ENCODE measurements around the gene LRRC53. TPM values are rescaled to one million over a fixed set of nuclear protein-coding genes. Genes with fewer than 3 reads are reported as not detected.

The LRRC53 gene
- polyA plus RNA-seq, 1 donor (not counting 4 experiments of a cell fraction or from before 2014, with no cell fraction given) = not detected

DNA sequence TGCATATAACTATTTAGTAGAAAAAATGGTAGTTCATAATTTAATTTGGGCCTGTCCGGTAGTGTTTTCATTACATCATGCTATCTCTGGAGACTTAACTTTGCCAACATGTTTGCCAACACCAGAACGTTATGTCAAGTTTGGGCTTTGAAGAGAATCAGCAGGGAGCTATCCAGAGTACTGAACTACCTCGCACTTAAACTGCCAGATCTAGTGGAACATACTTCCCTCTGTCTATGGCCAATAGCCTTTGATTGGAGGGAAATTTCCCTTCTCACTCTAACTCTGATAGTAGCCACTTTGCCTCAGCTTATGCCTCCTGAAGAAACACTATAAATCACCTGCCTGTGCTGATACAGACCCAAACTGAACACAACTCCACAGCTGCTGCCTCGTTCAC, 10.0 kb downstream of the LRRC53 start:
- no peak for DNase-seq (ENCODE audit: low read depth, low spot score)

DNA sequence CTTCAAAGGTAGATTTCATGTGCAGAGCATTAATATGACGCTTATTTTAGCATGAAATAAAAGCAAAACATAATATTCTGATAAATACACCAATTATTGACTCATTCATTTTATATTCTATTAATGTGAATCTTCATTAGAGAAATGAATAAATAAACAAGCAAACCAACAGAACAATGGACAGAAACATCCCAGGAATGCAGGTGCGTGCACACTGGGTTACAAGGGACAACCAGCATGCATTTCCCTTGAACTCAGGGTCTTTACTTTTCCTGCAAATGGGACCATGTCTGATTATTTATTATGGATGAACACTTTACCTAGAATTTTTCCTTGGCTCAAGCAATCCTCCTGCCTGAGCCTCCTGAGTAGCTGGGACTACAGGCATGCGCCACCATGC, 13.5 kb downstream of the LRRC53 start:
- Histone ChIP-seq H3K4me3 (ENCODE audit: control insufficient read depth in 2 of 3, extremely low read depth in 1 of 3, insufficient read depth in 2 of 3, low read depth in 1 of 3, low read length in 3 of 3) (no peak overlapping the region), H3K9ac (ENCODE audit: control insufficient read depth, extremely low read depth, insufficient read depth, low read length) (no peak overlapping the region), H3K79me2 (ENCODE audit: control insufficient read depth, insufficient read depth, low read length) (no peaks in the 10 kb centered on the region), H3K4me1 (ENCODE audit: control insufficient read depth, extremely low read depth, insufficient read depth, low read length) (no peaks in the 10 kb centered on the region), H3K36me3 (ENCODE audit: control insufficient read depth in 2 of 2, extremely low read depth in 1 of 2, insufficient read depth in 2 of 2, low read length in 2 of 2) (no peaks in the 10 kb centered on the region), H3K9me1 (ENCODE audit: control insufficient read depth, extremely low read depth, insufficient read depth, low read length) (no peaks in the 10 kb centered on the region), H3K4me2 (ENCODE audit: control insufficient read depth, extremely low read depth, insufficient read depth, low read depth, low read length) (no peak overlapping the region), H2AFZ (ENCODE audit: control insufficient read depth, low read length) (no peak overlapping the region), H3K9me3 (ENCODE audit: control insufficient read depth, low read depth, low read length) (no peaks in the 10 kb centered on the region), H3K27me3 (ENCODE audit: control insufficient read depth, extremely low read depth, insufficient read depth, low read length) (no peaks in the 10 kb centered on the region), H3K27ac (ENCODE audit: control insufficient read depth, insufficient read depth, low read length) (no peak overlapping the region), H4K20me1 (ENCODE audit: control insufficient read depth, extremely low read depth, insufficient read depth, low read length) (no peaks in the 10 kb centered on the region)
- no peak for FAIRE-seq
- DNase-seq (ENCODE audit: low read depth, low spot score) = no peak
- dilution Hi-C loops (cut with MboI; ENCODE audit: extremely low pct_ligation_motif_present, low sequenced_read_pairs) = no loop called here
- no peak for TF ChIP-seq EZH2 (IDR thresholded peaks at IDR 0.05; ENCODE audit: low read length)
- TF ChIP-seq, protein P1, sequence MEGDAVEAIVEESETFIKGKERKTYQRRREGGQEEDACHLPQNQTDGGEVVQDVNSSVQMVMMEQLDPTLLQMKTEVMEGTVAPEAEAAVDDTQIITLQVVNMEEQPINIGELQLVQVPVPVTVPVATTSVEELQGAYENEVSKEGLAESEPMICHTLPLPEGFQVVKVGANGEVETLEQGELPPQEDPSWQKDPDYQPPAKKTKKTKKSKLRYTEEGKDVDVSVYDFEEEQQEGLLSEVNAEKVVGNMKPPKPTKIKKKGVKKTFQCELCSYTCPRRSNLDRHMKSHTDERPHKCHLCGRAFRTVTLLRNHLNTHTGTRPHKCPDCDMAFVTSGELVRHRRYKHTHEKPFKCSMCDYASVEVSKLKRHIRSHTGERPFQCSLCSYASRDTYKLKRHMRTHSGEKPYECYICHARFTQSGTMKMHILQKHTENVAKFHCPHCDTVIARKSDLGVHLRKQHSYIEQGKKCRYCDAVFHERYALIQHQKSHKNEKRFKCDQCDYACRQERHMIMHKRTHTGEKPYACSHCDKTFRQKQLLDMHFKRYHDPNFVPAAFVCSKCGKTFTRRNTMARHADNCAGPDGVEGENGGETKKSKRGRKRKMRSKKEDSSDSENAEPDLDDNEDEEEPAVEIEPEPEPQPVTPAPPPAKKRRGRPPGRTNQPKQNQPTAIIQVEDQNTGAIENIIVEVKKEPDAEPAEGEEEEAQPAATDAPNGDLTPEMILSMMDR (optimal IDR thresholded peaks at IDR 0.05 in 1 of 3, IDR thresholded peaks at IDR 0.05 in 1 of 3, conservative IDR thresholded peaks at IDR 0.05 in 1 of 3; ENCODE audit: extremely low read depth in 1 of 3, insufficient read depth in 2 of 3, low read length in 3 of 3) = no peak

More for the DNA sequence above, 10.0 kb downstream of the LRRC53 start:
- H3K4me3 ChIP-seq (ENCODE audit: control insufficient read depth in 2 of 3, extremely low read depth in 1 of 3, insufficient read depth in 2 of 3, low read depth in 1 of 3, low read length in 3 of 3) = no peak overlapping the region
- dilution Hi-C loops (cut with MboI; ENCODE audit: extremely low pct_ligation_motif_present, low sequenced_read_pairs) = no loop called here
- H3K79me2 ChIP-seq (ENCODE audit: control insufficient read depth, insufficient read depth, low read length) = no peaks in the 10 kb centered on the region
- H3K9ac ChIP-seq (ENCODE audit: control insufficient read depth, extremely low read depth, insufficient read depth, low read length) = no peak overlapping the region
- no peaks in the 10 kb centered on the region for H3K9me1 ChIP-seq (ENCODE audit: control insufficient read depth, extremely low read depth, insufficient read depth, low read length)
- H3K27me3 ChIP-seq (ENCODE audit: control insufficient read depth, extremely low read depth, insufficient read depth, low read length) = no peaks in the 10 kb centered on the region
- H3K27ac ChIP-seq (ENCODE audit: control insufficient read depth, insufficient read depth, low read length) = no peak overlapping the region
- no peak overlapping the region for H2AFZ ChIP-seq (ENCODE audit: control insufficient read depth, low read length)
- no peaks in the 10 kb centered on the region for H3K36me3 ChIP-seq (ENCODE audit: control insufficient read depth in 2 of 2, extremely low read depth in 1 of 2, insufficient read depth in 2 of 2, low read length in 2 of 2)
- no peaks in the 10 kb centered on the region for H3K4me1 ChIP-seq (ENCODE audit: control insufficient read depth, extremely low read depth, insufficient read depth, low read length)
- H3K9me3 ChIP-seq (ENCODE audit: control insufficient read depth, low read depth, low read length) = no peaks in the 10 kb centered on the region
- TF ChIP-seq, protein P1 (optimal IDR thresholded peaks at IDR 0.05 in 1 of 3, IDR thresholded peaks at IDR 0.05 in 1 of 3, conservative IDR thresholded peaks at IDR 0.05 in 1 of 3; ENCODE audit: extremely low read depth in 1 of 3, insufficient read depth in 2 of 3, low read length in 3 of 3) = no peak
- TF ChIP-seq EZH2 (IDR thresholded peaks at IDR 0.05; ENCODE audit: low read length) = no peak
- FAIRE-seq = no peak
- no peak overlapping the region for H3K4me2 ChIP-seq (ENCODE audit: control insufficient read depth, extremely low read depth, insufficient read depth, low read depth, low read length)
- no peaks in the 10 kb centered on the region for H4K20me1 ChIP-seq (ENCODE audit: control insufficient read depth, extremely low read depth, insufficient read depth, low read length)
